GM23248 (cell line): Measurements from ENCODE around the gene NOS1. TPM values are rescaled to one million over a fixed set of nuclear protein-coding genes. Genes with fewer than 3 reads are reported as not detected.
"Not testable (repeated sequence)": the region's sequence is repeated elsewhere in the genome, so short reads cannot be mapped to it uniquely, and the experiment has no call there.

Experiments
- DNase-seq: peaks from one replicate; pipeline ENCODE4 v3.0.0-alpha.2; 2015
- H2AFZ ChIP-seq: fragments of 200-600 bp; sonication (generic); 2 replicates; pipeline ENCODE4 v1.6.1; 2016; ENCODE audit warnings: antibody characterized with exemption
- H3F3A ChIP-seq: fragments of 200-600 bp; sonication (generic); 2 replicates; pipeline ENCODE4 v1.6.1; 2016; ENCODE audit warnings: mild to moderate bottlenecking, antibody characterized with exemption, mixed run types; ENCODE audit not compliant: insufficient read depth
- H3K27ac ChIP-seq: fragments of 200-600 bp; sonication (generic); 2 replicates; pipeline ENCODE4 v1.5.1; 2016; ENCODE audit warnings: mild to moderate bottlenecking
- H3K27me3 ChIP-seq: fragments of 200-600 bp; sonication (generic); replicated peaks from 2 replicates; pipeline ENCODE4 v1.6.1; 2016; ENCODE audit warnings: mild to moderate bottlenecking; ENCODE audit not compliant: insufficient read depth
- H3K36me3 ChIP-seq: fragments of 200-600 bp; sonication (generic); 2 replicates; pipeline ENCODE4 v1.6.1; 2016; ENCODE audit warnings: low read depth, mild to moderate bottlenecking
- H3K4me1 ChIP-seq: fragments of 200-600 bp; sonication (generic); 2 replicates; pipeline ENCODE4 v1.6.1; 2016; ENCODE audit warnings: mild to moderate bottlenecking; ENCODE audit not compliant: insufficient read depth
- H3K4me2 ChIP-seq: fragments of 200-600 bp; sonication (generic); one replicate; pipeline ENCODE4 v1.6.1; 2016; ENCODE audit warnings: mild to moderate bottlenecking; ENCODE audit not compliant: unreplicated experiment
- H3K4me3 ChIP-seq: fragments of 200-600 bp; sonication (generic); 2 replicates; pipeline ENCODE4 v1.5.1; 2016; ENCODE audit warnings: mild to moderate bottlenecking
- H3K79me2 ChIP-seq: fragments of 200-600 bp; sonication (generic); 2 replicates; pipeline ENCODE4 v1.6.1; 2016; ENCODE audit warnings: mild to moderate bottlenecking; ENCODE audit not compliant: insufficient read depth
- H3K9ac ChIP-seq: fragments of 200-600 bp; sonication (generic); 2 replicates; pipeline ENCODE4 v1.6.1; 2016; ENCODE audit warnings: mild to moderate bottlenecking
- H3K9me2 ChIP-seq: fragments of 200-600 bp; sonication (generic); 2 replicates; pipeline ENCODE4 v1.6.1; 2016; ENCODE audit warnings: mixed run types, mild to moderate bottlenecking, moderate library complexity; ENCODE audit not compliant: insufficient read depth
- H3K9me3 ChIP-seq: fragments of 200-600 bp; sonication (generic); one replicate; pipeline ENCODE4 v1.6.1; 2017; ENCODE audit warnings: low read depth
- H4K20me1 ChIP-seq: fragments of 200-600 bp; sonication (generic); 2 replicates; pipeline ENCODE4 v1.6.0; 2016; ENCODE audit not compliant: insufficient read depth
- EZH2 ChIP-seq: fragments of 200-600 bp; sonication (generic); IDR thresholded peaks from 2 replicates; pipeline ENCODE4 v1.6.1; 2018; ENCODE audit warnings: antibody characterized with exemption, mild to moderate bottlenecking; ENCODE audit not compliant: insufficient read depth, poor library complexity, severe bottlenecking
- EZH2phosphoT487 ChIP-seq: fragments of 200-600 bp; sonication (generic); IDR thresholded peaks from 2 replicates; pipeline ENCODE4 v1.6.1; 2018; ENCODE audit warnings: antibody characterized with exemption, moderate library complexity, mild to moderate bottlenecking, low read depth; ENCODE audit not compliant: insufficient read depth
- WGBS, 2 experiments: methylation state at CpG; one replicate each; pipeline ENCODE4 v1.1.6; 2015 to 2017; ENCODE audit warnings: low lambda C conversion rate in 2 of 2, low coverage in 1 of 2; ENCODE audit errors: missing lambda C conversion rate in 2 of 2; 5-methylcytosine and 5-hydroxymethylcytosine counted together
- in situ Hi-C: fragments of 300-500 bp; cut with MboI; formaldehyde crosslinking; loops from 2 replicates; pipeline ENCODE4 v1.15.0; 2020
- polyA plus RNA-seq: library from polyadenylated mRNA; unstranded; fragments of >200 nt; fragmentation: Nextera tagmentation; extraction: Ambion mirVana; gene quantifications from 2 replicates; pipeline ENCODE4 v1.2.1, GENCODE V29; 2016
- total RNA-seq: library from RNA; depleted of rRNA; stranded (reverse); fragments of >200 nt; shearing (Covaris generic); gene quantifications from 2 replicates; pipeline ENCODE4 v1.2.3, GENCODE V29; 2014

Gene NOS1
- total and polyA plus RNA-seq, 2 experiments from 2014 or later, result not detected

DNA sequence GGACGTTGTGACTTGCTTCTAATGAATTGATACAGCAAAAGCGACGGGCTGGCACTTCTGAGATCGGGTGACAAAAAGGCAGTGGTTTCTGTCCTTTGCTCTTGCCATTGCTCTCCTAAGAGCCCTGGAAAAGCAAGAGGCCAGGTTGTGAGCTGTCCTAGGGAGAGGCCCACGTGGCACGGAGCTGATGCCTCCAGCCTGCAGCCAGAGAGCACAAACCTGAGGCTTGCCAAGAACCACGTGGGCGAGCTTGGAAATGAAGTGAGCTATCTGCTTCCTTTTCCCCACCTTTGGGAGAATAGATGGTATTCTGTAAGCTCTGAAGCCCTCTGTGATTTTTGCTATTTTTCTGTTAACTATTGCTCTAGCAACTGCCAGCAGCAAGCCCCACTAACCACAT lies 26.4 kb upstream of the NOS1 start:
- H3K9ac ChIP-seq, result no peak overlapping the region
- H3K4me2 ChIP-seq, result no peak overlapping the region
- WGBS, 2 experiments, result 18 to 21% methylated on average over 8 of the region's 8 CpGs
- H3K9me3 ChIP-seq, result no peaks in the 10 kb centered on the region
- H2AFZ ChIP-seq, result no peak overlapping the region
- no peaks in the 10 kb centered on the region for H3K79me2 ChIP-seq
- in situ Hi-C loops, result no loop called here
- H3K27ac ChIP-seq, result no peak overlapping the region
- no peak for TF ChIP-seq EZH2phosphoT487
- no peak for TF ChIP-seq EZH2
- no peaks in the 10 kb centered on the region for H3F3A ChIP-seq
- no peaks in the 10 kb centered on the region for H3K36me3 ChIP-seq
- DNase-seq, result no peak
- no peak overlapping the region for H3K4me3 ChIP-seq
- H4K20me1 ChIP-seq, result no peaks in the 10 kb centered on the region
- H3K27me3 ChIP-seq, result no peaks in the 10 kb centered on the region
- H3K9me2 ChIP-seq, result no peaks in the 10 kb centered on the region
- no peaks in the 10 kb centered on the region for H3K4me1 ChIP-seq

DNA sequence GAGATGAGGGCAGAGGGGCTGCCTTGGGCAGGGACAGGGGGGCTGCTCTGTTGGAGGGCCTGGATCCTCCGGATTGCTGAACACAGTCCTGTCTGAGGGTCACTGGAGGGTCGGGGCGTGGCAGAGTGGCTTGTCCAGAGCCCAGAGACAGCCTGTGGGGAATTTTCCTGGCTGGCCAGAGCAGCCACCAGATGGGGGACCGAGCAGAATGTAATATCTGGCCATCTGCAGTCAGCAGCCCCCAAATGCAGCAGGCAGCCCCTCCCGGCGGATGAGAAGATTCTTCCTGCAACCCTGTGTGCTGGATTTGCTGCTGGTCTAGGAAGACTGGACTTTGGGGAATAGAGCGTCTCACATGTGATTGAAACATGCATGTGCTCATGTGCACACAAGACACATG lies 23.3 kb upstream of the NOS1 start:
- no peaks in the 10 kb centered on the region for H3F3A ChIP-seq
- H3K9ac ChIP-seq, result no peak overlapping the region
- H3K9me2 ChIP-seq, result no peaks in the 10 kb centered on the region
- no peak for TF ChIP-seq EZH2
- no peak for TF ChIP-seq EZH2phosphoT487
- no peaks in the 10 kb centered on the region for H3K27me3 ChIP-seq
- DNase-seq, result no peak
- in situ Hi-C loops, result no loop called here
- H3K4me2 ChIP-seq, result no peak overlapping the region
- H2AFZ ChIP-seq, result no peak overlapping the region
- no peaks in the 10 kb centered on the region for H4K20me1 ChIP-seq
- H3K36me3 ChIP-seq, result no peaks in the 10 kb centered on the region
- H3K9me3 ChIP-seq, result no peaks in the 10 kb centered on the region
- H3K79me2 ChIP-seq, result no peaks in the 10 kb centered on the region
- H3K27ac ChIP-seq, result no peak overlapping the region
- 13 to 15% methylated on average over 6 to 7 of the region's 7 CpGs for WGBS, 2 experiments
- H3K4me1 ChIP-seq, result no peaks in the 10 kb centered on the region
- no peak overlapping the region for H3K4me3 ChIP-seq

DNA sequence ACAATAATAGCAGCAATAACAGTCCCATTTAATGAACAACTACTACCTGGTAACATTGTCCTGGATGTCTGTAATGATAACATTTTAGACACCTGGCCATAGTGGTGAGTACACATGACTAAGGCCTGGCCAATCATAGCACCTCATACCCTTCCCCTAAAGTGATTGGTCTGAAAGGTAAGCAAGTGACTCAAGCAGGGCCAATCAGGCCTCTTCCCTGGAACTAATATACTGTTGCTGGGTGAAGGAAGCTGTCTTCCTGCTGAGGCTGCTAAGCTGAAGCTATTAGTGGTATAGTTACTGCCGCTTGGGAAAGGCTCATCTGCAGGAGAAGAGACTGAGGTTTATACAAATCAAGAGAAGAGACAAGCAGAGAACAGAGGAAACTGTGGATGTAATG lies 18.7 kb upstream of the NOS1 start:
- Histone ChIP-seq H2AFZ (no peak overlapping the region), H3K9me3 (no peaks in the 10 kb centered on the region), H3K4me1 (no peaks in the 10 kb centered on the region), H3K9ac (no peak overlapping the region), H3K4me2 (no peak overlapping the region), H3K27me3 (no peaks in the 10 kb centered on the region), H3K4me3 (no peak overlapping the region), H3K79me2 (no peaks in the 10 kb centered on the region), H3K36me3 (no peaks in the 10 kb centered on the region), H3F3A (no peaks in the 10 kb centered on the region), H3K9me2 (no peaks in the 10 kb centered on the region), H3K27ac (no peak overlapping the region), H4K20me1 (no peaks in the 10 kb centered on the region)
- TF ChIP-seq EZH2phosphoT487, result no peak
- no peak for TF ChIP-seq EZH2
- in situ Hi-C loops, result no loop called here
- WGBS, 2 experiments, result 26 to 50% methylated on average over 1 of the region's 1 CpG
- no peak for DNase-seq

GRCh38 chr12:117377758-117378157 lies 16.3 kb upstream of the NOS1 start:
- H3K27ac ChIP-seq, result no peak overlapping the region
- no peak overlapping the region for H3K4me2 ChIP-seq
- H3K4me3 ChIP-seq, result no peak overlapping the region
- H3K9ac ChIP-seq, result no peak overlapping the region
- in situ Hi-C loops, result no loop called here
- H3F3A ChIP-seq, result no peaks in the 10 kb centered on the region
- WGBS, 2 experiments, result 50 to 71% methylated on average over 2 of the region's 2 CpGs
- no peaks in the 10 kb centered on the region for H3K9me2 ChIP-seq
- no peaks in the 10 kb centered on the region for H3K79me2 ChIP-seq
- TF ChIP-seq EZH2phosphoT487 (no peak), EZH2 (no peak)
- no peaks in the 10 kb centered on the region for H3K9me3 ChIP-seq
- H3K36me3 ChIP-seq, result no peaks in the 10 kb centered on the region
- H2AFZ ChIP-seq, result no peak overlapping the region
- H3K4me1 ChIP-seq, result no peaks in the 10 kb centered on the region
- no peak for DNase-seq
- H4K20me1 ChIP-seq, result no peaks in the 10 kb centered on the region
- H3K27me3 ChIP-seq, result no peaks in the 10 kb centered on the region

GRCh38 chr12:117370588-117370987 lies 9.2 kb upstream of the NOS1 start:
- Histone ChIP-seq H3K4me3 (no peak overlapping the region), H3K79me2 (no peaks in the 10 kb centered on the region), H3F3A (no peaks in the 10 kb centered on the region), H3K9me2 (no peaks in the 10 kb centered on the region), H4K20me1 (no peaks in the 10 kb centered on the region), H3K27ac (no peak overlapping the region), H3K4me2 (no peak overlapping the region), H2AFZ (no peak overlapping the region), H3K9me3 (no peaks in the 10 kb centered on the region), H3K9ac (no peak overlapping the region), H3K27me3 (no peaks in the 10 kb centered on the region), H3K4me1 (no peaks in the 10 kb centered on the region), H3K36me3 (no peaks in the 10 kb centered on the region)
- no peak for DNase-seq
- WGBS, 2 experiments, result 11 to 13% methylated on average over 3 of the region's 3 CpGs
- in situ Hi-C loops, result no loop called here
- no peak for TF ChIP-seq EZH2phosphoT487
- TF ChIP-seq EZH2, result no peak

- H3K27me3 ChIP-seq, H3K27ac ChIP-seq, H3K4me3 ChIP-seq, H3K4me1 ChIP-seq, H3F3A ChIP-seq, H3K9ac ChIP-seq, H3K9me3 ChIP-seq, H3K4me2 ChIP-seq, H3K36me3 ChIP-seq, DNase-seq, H4K20me1 ChIP-seq, H2AFZ ChIP-seq, H3K79me2 ChIP-seq, H3K9me2 ChIP-seq: not testable (repeated sequence)
- 62 to 66% methylated on average over 17 of the region's 17 CpGs for WGBS, 2 experiments
- in situ Hi-C loops, result loop anchor here (10.0 kb wide), 1 partner anchor 465 kb away; no protein-coding TSS in a partner anchor
Measured at GRCh38 chr12:117370000-117370399, 8.6 kb upstream of the NOS1 start.
